Activated gamma-delta T cell (primary cell): ENCODE measurements around the gene GOLIM4.

Source experiments
- DNase-seq: peaks from one replicate; lab custom pipeline; 2025; lab: John Stamatoyannopoulos, UW

The GOLIM4 gene

DNA sequence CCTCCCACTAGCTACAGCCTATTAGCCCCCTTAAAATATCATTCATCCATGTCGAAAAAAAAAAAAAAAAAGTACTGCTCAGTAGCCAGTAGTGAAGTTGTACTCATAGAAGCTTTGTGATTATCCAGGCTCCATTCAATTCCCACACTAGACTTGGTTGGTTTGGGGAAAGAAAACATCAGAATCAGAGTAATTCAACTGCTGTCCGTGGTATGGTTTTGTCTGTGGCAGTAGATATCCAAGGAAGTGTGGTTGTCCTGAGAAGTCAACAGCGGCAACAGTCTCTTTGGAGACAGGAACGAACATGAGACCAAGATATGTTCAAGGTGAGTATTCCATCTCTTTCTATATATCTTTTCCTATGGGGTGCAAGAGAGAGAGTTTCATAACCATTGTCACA lies 99.2 kb downstream of the GOLIM4 start:
- no peak for DNase-seq

DNA sequence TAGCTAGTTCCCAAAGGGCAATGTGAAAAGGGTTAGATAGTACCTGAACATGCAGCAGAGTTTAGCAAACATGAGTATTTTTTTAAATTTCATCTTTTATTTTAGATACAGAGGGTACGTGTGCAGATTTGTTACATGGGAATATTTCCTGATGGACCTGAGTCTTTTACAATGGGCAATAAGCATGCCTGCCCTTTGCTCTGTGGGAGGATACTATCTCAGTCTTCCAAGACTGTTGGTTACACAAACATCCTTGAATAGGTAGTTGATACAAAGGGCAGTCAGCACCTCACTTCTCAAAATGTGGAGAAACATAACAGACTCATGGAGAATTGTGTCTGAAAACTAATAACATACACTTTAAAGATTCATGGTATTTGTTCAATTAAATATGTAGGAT lies 103.3 kb downstream of the GOLIM4 start:
- DNase-seq: no peak

DNA sequence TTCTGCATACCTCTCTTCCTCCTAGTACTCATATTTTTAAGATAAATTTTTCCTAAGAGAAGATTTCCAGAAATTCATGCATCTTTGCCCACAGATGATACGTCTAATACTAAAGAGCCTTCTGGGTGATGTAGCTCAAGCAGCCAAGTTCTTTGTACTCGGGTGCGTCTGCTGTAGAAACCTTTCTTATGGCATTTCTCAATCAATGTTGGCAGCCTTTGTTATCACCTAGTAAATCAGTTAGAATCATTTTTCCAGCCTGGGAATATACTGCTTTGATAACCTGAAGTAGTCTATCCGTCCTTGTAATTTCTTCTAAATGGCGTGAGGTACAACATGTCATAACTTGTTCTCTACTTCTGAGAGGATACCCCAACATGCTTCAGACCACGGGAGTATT lies 104.5 kb downstream of the GOLIM4 start:
- no peak for DNase-seq

DNA sequence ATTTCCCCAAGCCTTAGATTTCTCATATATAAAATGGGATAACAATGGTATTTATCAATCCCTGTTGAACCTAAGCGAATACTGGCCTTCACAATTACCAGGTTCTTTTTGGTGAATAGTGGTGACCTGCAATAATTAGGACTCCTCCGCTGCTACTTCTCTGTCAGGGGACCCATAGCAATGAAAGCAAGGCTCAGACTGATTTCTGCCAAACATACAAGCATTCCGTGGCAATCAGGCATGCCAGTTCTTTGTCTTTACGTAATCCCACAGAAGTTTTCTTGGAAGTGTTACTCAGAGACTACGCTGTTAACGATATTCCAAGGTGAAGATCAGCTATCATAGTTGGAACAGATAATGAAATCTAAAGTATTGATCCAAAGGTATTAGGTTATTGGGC lies 105.7 kb downstream of the GOLIM4 start:
- DNase-seq: no peak

DNA sequence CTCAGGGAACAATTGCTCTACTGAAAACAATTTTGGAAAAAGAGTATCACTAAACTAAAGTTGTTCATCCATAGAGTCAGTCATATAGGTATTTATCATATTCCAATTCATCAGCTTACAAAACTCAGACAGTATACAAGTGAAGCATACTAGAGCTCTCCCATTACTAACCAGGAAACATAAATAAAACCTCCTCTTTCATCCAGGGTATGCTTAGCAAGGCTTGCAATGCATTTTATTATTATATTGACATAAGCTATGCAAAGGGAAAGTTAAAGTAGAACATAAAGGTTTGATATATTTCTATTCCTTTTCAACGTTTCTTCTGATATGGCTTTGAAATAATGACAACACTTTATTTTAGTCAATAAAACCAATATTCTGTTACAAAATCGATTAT lies 106.7 kb downstream of the GOLIM4 start:
- DNase-seq: no peak

DNA sequence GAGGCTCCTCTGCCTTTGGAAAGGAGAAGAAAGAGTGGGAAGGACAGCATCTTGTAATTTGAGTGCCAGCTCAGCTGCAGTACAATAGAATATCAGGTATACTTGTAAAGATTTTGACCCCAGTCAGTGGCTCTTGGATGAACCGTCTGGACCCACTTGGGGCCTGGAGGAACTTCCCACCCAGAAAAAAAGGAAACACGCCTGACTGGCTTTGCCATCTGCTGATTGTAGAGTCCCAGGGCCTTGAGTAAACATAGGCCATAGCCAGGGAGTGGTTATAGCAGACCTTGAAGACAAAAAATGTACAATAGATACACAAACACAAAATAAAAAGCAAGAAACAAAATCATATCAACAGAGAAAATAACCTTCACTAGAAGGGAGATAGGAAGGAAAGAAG lies 112.1 kb downstream of the GOLIM4 start:
- DNase-seq: no peak

DNA sequence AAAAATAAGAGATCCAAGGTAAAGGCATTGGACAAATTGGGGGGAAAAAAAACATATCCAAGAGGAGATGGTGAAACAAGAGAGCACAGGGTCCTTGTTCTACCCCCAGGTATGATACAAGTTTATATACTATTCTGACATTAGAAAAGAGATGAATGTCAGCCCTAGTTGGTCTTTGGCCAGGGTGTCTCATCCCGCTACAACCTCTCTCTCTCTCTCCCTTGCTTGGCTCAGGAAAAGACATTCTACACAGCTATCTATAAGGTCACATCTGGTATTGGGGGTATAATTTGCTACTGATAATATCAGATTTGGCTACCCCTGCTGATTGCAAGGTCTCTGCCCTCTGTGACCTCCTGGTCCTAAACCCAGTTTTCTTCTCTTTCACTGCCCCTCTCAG lies 117.2 kb downstream of the GOLIM4 start:
- DNase-seq: no peak

DNA sequence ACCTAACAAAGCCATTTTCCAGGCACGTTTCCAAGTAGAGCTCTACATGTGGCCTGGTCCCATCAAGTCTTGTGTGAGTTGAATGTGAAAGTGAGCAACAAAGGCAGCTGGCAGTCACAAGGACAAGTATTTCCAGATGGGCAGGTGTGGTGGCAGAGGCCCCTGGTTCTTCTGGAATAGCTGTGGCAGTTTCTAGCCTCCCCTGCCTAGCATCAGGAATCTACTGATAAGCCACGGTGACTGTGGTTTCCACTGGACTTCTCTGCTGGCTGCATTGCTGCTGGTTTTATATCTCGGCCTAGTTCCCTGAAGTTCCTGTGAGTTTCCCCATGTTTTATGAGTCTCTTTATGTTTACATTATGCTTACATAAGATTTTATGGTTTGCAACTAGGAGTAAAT lies 117.7 kb downstream of the GOLIM4 start:
- DNase-seq: no peak

DNA sequence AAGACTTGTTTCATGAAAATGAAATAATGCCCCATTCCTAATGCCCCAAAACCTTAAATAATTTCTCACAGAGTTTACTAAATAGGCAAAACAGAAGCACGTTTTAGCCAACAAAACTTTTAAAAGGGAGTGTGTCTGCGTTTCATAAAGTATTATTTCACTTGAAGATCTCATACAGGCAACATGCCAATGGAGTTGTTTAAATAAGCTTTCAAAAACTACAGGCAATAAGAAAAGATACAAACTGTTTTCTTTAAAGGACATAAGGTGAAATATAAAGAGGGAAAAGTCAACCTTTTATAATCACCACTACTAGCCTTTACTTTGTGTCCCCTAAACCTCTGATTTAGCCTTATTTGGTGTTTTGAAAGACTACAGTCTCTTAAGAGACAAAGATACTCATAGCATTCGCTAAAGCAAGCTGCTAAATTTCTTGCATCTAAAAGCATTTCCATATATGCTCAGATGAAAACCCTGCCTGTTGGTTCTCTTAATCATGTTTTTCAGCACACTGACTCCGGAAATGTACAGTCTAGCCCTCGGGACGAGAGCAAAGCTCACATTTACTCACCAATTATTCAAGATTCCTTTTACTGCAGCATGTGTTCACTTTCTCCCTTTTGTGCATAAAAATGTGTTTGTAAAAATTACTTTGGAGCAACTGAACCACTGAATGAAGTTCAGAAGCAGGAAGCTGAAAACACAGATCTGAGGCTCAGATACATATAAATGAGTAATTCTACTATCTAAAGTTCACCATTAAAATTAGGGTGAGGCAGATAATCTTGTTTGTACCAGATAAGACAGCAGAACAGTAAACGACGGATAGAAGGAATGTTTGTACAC lies 119.0 kb downstream of the GOLIM4 start:
- no peak for DNase-seq

DNA sequence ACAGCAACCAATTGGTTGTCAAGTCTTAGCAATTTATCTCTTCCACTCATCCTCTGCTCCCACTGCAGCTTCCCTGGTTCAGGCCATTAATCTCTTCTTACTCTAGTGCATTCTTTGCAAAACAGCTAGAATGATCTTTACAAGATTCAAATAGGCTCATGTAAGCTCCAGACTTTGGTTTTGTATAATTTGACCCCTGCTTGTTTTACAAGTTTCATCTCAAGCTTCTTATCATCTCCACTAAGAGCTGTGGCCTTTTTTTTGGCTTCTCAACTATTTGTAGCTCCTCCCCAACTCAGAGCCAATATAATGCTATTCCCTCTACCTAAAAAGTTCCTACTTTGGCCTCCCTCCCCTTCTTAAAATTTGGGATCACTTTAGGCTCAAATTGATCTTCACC lies 121.8 kb downstream of the GOLIM4 start:
- DNase-seq: no peak

DNA sequence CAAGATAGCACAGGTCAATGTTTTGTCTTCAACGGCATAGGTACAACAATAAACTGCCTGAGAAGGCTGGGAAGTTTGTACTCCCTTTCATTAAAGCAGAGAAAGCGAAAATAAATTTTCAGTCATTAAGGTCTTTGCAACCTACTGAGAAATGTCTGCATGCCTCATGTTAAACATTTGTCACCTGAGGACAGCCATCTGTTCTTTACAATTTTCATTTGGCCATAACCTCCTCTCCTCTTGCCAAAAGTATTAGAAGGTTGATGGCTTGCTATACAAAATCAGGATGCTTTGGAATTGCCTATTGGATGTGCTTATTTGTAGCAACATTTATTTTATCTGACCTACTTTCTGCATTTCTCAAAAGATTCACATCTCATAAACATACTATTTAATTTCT lies 122.7 kb downstream of the GOLIM4 start:
- no peak for DNase-seq

DNA sequence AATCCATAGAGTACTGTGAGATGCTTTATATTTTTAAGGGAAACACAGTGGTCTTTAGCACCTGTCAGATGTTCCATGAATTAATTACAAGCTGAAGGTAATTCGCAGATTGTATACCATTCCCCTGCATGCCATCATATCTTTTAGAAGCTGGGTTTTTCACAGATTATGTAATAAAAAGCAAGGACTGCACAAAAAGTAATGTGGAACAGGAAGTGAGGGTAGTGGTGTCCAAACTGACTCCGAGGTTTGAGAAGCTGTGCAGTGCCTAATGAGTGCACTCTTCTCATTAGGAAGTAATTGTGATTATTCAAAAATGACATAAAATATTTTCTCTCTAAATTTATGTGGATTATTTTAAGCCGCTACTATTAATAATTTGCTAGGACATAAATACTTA lies 123.2 kb downstream of the GOLIM4 start:
- DNase-seq: no peak

DNA sequence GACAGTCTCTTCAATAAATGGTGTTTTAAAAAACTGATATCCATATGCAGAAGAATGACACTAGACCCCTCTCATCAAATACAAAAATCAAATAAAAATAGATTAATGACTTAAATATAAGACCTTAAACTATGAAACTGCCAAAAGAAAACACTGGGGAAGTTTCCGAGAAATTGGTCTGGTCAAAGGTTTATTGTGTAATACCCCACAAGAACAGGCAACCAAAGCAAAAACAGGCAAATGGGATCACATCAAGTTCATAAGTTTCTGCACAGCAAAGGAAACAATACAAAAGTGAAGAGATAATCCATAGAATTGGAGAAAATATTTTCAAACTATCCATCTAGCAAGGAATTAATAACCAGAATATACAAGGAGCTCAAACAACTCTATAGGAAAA lies 126.2 kb downstream of the GOLIM4 start:
- no peak for DNase-seq

DNA sequence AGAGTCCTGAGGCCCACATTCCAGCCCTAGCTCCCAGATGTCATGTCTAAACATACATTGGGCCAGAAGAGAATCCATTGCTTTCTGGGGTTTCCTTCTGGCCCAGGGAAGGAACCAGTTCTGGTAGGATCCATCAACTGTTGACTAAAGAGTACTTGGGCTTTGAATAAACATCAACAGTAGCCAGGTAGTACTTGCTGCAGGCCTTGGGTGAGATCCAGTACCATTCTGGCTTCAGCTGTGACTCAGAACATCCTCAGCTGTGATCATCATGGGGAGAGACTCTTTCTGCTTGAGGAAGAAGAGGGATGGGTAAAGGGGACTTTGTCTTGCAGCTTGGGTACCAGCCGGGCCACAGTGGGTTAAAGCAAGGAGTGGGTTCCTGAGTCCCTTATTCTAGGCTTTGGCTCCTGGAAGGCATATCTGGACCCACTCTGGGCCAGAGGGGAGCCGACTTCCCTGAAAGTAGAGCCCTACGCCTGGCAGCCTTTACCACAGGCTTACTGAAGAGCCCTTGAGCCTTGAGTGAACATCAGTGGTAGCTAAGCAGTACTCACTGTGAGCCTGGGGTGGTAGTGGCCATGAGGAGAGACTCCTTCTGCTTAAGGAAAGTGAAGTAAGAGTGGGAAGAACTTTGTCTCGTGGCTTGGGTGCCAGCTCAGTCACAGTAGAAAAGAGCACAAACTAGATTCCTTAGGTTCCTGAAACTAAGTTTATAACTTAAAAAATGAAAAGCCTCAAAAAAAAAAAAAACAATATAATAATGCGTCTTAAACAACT lies 128.3 kb downstream of the GOLIM4 start:
- DNase-seq: no peak
